ENCODE data around the gene MYBPHL. TPM values are rescaled to one million over a fixed set of nuclear protein-coding genes. Genes with fewer than 3 reads are reported as not detected.

MYBPHL gene
- total RNA-seq, 1 donor from 2014 or later: not detected

DNA sequence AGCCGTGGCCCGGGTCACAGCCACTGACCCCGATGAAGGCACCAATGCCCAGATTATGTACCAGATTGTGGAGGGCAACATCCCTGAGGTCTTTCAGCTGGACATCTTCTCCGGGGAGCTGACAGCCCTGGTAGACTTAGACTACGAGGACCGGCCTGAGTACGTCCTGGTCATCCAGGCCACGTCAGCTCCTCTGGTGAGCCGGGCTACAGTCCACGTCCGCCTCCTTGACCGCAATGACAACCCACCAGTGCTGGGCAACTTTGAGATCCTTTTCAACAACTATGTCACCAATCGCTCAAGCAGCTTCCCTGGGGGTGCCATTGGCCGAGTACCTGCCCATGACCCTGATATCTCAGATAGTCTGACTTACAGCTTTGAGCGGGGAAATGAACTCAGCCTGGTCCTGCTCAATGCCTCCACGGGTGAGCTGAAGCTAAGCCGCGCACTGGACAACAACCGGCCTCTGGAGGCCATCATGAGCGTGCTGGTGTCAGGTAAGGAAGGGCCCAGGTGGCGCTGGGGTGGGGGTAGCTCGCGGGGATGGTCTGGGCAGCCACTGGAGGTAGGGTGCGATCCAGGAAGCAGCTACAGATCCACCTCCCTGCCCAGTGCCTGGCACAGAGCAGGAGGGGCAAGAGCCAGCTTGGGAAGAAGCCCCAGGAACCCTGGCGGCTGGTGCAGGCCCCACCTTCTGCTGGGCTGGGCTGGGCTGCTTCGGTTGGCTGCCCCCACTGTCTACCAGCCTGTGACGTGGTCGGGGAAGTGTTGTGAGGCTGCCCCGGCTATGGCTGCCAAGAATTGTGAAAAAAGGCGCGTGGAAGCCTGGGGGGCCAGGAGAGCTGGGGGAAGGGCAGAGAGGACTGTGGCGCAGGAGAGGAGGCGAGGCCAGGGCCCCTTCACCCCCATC, 53.7 kb downstream of the MYBPHL start:
- peak in 1 of 2 donors; percentile 60 for DNase-seq (ENCODE audit: low read depth in 2 of 2)

DNA sequence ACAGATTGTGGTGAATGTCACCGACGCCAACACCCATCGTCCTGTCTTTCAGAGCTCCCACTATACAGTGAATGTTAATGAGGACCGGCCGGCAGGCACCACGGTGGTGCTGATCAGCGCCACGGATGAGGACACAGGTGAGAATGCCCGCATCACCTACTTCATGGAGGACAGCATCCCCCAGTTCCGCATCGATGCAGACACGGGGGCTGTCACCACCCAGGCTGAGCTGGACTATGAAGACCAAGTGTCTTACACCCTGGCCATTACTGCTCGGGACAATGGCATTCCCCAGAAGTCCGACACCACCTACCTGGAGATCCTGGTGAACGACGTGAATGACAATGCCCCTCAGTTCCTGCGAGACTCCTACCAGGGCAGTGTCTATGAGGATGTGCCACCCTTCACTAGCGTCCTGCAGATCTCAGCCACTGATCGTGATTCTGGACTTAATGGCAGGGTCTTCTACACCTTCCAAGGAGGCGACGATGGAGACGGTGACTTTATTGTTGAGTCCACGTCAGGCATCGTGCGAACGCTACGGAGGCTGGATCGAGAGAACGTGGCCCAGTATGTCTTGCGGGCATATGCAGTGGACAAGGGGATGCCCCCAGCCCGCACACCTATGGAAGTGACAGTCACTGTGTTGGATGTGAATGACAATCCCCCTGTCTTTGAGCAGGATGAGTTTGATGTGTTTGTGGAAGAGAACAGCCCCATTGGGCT, 54.5 kb downstream of the MYBPHL start:
- DNase-seq (ENCODE audit: low read depth in 2 of 2): no peak

DNA sequence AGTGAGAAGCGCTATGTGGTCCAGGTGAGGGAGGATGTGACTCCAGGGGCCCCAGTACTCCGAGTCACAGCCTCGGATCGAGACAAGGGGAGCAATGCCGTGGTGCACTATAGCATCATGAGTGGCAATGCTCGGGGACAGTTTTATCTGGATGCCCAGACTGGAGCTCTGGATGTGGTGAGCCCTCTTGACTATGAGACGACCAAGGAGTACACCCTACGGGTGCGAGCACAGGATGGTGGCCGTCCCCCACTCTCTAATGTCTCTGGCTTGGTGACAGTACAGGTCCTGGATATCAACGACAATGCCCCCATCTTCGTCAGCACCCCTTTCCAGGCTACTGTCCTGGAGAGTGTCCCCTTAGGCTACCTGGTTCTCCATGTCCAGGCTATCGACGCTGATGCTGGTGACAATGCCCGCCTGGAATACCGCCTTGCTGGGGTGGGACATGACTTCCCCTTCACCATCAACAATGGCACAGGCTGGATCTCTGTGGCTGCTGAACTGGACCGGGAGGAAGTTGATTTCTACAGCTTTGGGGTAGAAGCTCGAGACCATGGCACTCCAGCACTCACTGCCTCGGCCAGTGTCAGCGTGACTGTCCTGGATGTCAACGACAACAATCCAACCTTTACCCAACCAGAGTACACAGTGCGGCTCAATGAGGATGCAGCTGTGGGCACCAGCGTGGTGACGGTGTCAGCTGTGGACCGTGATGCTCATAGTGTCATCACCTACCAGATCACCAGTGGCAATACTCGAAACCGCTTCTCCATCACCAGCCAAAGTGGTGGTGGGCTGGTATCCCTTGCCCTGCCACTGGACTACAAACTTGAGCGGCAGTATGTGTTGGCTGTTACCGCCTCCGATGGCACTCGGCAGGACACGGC, 55.3 kb downstream of the MYBPHL start:
- no peak for DNase-seq (ENCODE audit: low read depth in 2 of 2)

DNA sequence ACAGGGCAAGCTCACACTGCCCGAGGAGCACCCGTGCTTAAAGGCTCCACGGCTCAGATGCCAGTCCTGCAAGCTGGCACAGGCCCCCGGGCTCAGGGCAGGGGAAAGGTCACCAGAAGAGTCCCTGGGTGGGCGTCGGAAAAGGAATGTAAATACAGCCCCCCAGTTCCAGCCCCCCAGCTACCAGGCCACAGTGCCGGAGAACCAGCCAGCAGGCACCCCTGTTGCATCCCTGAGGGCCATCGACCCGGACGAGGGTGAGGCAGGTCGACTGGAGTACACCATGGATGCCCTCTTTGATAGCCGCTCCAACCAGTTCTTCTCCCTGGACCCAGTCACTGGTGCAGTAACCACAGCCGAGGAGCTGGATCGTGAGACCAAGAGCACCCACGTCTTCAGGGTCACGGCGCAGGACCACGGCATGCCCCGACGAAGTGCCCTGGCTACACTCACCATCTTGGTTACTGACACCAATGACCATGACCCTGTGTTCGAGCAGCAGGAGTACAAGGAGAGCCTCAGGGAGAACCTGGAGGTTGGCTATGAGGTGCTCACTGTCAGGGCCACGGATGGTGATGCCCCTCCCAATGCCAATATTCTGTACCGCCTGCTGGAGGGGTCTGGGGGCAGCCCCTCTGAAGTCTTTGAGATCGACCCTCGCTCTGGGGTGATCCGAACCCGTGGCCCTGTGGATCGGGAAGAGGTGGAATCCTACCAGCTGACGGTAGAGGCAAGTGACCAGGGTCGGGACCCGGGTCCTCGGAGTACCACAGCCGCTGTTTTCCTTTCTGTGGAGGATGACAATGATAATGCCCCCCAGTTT, 56.1 kb downstream of the MYBPHL start:
- DNase-seq (ENCODE audit: low read depth in 2 of 2): no peak

DNA sequence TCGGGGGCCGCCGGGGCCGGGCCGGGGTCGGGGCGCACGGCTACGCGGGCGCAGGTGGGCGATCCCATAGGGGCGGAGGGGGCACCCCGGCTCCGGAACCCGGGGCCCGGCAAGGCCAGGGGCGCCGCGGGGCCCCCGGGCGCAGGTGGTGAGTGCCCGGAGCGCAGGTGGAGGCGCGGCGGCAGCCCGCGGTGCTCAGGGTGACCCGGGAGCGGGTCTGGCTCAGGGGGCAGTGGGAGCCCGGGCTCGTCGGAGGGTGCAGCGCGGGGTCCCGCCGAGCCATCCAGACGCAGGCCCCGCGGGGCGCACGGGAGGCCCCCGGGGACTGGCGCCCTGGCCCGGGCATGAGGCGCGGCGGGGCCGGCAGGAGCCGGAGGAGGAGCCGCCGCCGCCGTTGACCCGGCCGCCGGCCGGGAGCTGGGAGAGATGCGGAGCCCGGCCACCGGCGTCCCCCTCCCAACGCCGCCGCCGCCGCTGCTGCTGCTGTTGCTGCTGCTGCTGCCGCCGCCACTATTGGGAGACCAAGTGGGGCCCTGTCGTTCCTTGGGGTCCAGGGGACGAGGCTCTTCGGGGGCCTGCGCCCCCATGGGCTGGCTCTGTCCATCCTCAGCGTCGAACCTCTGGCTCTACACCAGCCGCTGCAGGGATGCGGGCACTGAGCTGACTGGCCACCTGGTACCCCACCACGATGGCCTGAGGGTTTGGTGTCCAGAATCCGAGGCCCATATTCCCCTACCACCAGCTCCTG, 57.0 kb downstream of the MYBPHL start:
- no peak for DNase-seq (ENCODE audit: low read depth in 2 of 2)

DNA sequence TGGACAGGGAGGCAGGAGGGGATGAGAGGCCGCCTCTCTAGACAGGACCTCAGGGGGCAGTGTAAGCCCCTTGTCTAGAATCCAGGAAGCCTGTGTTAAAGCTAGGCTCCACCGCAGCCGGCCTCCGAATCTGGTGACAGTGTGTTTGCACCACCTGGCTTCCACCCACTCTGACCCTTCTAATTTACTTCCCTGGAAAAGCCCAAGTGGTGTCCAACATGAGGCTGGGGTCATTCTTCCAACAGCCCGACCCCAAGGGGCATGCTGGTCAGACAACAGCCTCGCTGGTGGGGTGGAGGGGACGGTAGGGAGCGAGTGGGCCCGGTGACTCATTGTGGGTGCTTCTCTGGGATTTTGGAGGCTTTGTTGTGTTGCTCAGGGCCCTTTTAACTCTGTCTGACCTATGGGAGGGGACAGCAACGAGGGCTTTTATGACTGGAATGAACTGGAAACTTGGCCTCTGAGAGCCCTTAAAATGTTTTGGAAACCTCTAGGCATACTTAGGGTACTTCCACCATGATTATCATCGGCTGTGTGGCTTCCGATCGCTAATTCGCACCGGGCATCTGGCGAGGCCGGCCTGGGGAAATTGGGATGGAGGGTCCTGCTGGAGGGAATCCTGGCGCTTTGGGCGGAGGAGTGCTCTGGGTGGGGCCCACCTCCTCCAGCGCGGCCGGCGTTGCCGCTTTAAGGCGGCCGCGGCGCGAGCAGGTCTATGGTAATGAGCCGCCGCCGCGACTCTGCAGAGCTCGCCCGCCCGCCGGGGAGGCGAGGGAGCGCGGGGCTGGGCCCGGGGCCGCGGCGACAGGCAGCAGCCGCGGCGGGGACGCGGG, 57.8 kb downstream of the MYBPHL start, which contains the start of gene CELSR2:
Gene CELSR2 (plus strand): TSS at position 743 of the 833 bp plus-strand sequence. CDS start 541 bp downstream, outside the sequence.
- peak; percentile 55 to 70 for DNase-seq (ENCODE audit: low read depth in 2 of 2)

DNA sequence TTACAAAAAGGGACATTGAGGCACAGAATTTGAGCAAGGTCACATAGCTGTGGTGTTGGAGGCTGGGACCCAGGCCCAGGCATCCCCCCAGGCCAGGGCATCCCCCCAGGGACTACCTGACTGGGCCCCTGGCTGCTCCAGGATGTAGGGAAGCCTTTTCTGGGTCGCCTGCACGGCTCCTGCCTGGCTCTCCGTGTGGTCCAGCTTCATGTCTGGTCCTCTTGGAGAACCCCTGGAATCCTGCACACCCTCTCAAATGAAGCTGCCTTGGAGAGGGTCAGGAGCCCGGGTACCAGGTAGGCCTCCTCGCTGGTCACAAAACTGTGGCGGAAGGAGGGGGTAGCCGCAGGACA, 58.4 kb downstream of the MYBPHL start:
- DNase-seq (ENCODE audit: low read depth in 2 of 2): no peak

DNA sequence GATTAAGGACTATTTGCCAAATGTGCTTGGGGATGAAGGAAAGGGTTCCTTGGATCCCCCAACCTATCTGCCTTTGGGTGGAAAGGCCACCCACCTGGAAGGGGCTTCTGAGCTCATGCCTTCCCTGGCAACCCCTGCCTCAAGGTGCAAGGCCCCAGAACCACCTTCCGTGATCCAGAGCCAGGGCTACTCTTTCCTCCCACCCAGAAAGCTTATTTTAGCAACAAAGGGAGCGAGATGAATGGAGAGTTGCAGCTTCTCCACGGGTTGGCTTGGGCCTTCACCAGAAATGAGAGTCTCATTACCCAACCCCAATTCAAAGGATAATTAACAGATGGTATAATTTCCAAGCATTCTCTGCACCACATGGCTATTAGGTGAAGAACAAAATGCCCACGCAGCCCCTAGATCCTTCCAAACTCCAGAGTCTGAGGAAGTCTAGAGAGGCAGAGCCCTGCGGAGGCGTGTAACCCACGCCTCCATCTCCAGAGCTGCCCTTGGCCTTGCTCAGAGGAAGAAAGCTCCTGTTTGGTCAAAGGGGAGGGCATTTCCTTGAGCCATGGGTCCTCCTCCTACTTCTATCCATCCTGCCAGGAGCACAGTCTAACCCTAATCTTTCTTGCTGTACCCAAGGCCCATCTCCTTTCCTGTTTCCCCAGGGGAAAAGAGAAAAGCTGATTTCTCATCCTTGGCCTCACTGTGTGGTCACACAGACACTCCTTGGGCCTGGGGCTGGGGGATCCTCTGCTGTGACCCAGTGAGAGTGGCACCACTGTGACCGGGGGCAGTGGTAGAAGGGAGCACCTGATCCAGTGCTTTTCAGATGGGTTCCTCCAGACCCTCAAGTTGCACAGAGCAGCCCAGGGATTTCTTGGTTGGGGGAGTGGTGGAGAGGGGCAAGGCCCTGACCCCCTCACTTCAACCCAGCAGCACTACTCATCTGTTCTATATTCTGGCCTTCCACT, 59.1 kb downstream of the MYBPHL start:
- no peak for DNase-seq (ENCODE audit: low read depth in 2 of 2)

DNA sequence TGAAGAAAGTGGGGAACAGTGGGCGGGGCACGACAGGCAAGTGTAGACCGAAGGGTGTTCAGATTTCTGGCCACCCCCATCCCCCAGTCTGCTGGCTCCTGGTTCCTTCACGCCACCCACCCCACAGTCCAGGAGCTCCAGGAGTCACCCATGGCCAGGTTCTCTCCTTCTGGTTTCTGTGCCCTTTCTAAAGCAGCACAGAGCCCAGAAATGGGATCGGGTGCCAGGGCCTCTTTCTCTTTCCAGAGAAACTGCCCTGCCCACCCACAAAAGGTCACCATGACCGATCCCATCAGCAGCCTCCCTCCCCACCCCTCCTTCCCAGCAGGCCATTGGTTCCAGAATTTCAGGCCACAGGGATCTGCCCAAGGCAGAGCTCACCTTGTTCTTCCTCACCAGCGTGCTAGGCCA, 60.7 kb downstream of the MYBPHL start:
- DNase-seq (ENCODE audit: low read depth in 2 of 2): no peak

DNA sequence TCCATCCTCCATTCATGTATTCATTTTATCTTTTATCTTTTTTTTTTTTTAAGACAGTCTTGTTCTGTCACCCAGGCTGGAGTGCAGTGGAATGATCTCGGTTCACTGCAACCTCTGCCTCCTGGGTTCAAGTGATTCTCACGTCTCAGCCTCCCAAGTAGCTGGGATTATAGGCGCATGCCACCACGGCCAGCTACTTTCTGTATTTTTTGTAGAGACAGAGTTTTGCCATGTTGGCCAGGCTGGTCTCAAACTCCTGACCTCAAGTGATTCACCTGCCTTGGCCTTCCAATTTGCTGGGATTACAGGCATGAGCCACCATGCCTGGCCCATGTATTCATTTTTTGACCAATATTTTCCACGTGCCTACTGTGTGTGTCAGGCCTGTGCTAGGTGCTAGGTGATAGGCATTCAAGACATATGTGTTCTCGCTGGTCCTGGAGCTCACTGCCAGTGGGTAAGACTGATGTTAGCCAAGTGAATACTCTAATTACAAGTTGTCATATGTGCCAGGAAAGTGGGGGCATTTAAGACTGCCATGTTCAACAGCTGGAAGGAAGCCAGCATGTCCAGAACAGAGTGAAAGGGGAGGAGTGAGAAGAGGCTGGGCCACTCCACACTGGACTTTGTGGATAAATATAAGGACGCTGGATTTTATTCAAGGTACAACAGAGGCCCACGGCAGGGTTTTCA, 62.8 kb downstream of the MYBPHL start:
- DNase-seq (ENCODE audit: low read depth in 2 of 2): no peak

DNA sequence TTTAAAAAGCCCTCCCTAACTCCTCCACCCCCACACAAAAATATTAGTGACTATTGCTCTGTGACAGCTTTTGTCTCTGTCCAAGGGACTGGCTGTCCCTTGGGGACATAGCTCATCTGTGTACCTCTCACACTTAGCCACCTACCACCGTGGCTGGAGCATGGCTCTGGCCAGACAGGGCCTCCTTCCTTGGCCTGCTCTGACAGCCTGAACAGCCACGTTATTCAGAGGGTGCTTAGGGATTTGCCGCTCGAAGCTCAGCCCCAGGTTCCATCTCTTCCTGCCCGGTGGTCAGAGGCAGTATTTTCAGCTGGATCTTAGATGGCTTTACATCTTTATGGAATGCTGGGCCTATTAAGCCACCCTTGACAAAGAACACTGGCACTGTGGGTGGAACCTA, 63.6 kb downstream of the MYBPHL start:
- no peak for DNase-seq (ENCODE audit: low read depth in 2 of 2)

DNA sequence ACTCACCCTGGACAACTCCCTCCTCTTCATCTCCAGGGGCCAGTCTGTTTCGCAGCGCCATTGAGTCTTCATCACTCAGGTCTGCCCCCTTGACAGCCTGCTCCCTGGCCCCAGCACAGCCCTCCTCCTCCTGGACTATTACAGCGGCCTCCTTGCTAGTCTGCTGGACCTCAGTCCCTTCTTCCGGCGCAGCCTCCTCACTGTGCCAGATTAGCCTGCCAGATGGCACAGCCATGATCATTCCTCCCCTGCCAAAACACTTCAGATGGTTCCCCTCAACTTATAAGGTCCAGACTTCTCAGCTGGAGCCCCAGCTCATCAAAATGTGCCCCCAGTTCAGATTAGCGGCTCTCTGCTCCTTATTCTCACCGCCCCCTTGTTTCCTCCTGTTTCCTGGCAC, 64.4 kb downstream of the MYBPHL start:
- DNase-seq (ENCODE audit: low read depth in 2 of 2): no peak

Other genes starting within 250 kb of the MYBPHL start
- gene TAF13, start 231.0 kb downstream of the MYBPHL start, total RNA-seq: 35.3 and 70.2 TPM in 2 replicates
- gene TMEM167B, start 216.2 kb downstream of the MYBPHL start, total RNA-seq: 16.6 and 22.6 TPM in 2 replicates
- under 0.01 and 0.22 TPM in 2 replicates for gene ELAPOR1, start 192.9 kb downstream of the MYBPHL start, total RNA-seq
- gene SARS1, start 93.1 kb downstream of the MYBPHL start, total RNA-seq: 118 and 179 TPM in 2 replicates
- gene CELSR2, start 57.5 kb downstream of the MYBPHL start, total RNA-seq: 0.65 and 0.79 TPM in 2 replicates
- 0.79 and 2.8 TPM in 2 replicates for gene PSRC1, start 23.9 kb downstream of the MYBPHL start, total RNA-seq
- 9.5 and 11.6 TPM in 2 replicates for gene SORT1, start 90.9 kb upstream of the MYBPHL start, total RNA-seq
- gene PSMA5, start 119.4 kb upstream of the MYBPHL start, total RNA-seq: 33.7 and 42.5 TPM in 2 replicates
- under 0.01 TPM in 1 of 2 replicates, not detected in the other for gene SYPL2, start 159.5 kb upstream of the MYBPHL start, total RNA-seq
- gene ATXN7L2, start 176.9 kb upstream of the MYBPHL start, total RNA-seq: 0.65 and 0.79 TPM in 2 replicates
- 3.1 and 4.6 TPM in 2 replicates for gene CYB561D1, start 187.1 kb upstream of the MYBPHL start, total RNA-seq
- 0.65 and 1.4 TPM in 2 replicates for gene AMIGO1, start 202.7 kb upstream of the MYBPHL start, total RNA-seq
- gene GPR61, start 232.9 kb upstream of the MYBPHL start, total RNA-seq: 0.20 and 0.22 TPM in 2 replicates
- gene GNAI3, start 241.6 kb upstream of the MYBPHL start, total RNA-seq: 8.7 and 11.8 TPM in 2 replicates

All from lung microvascular endothelial cell (primary cell).